OCI-LY1 (cell line): ENCODE measurements around the gene ANTXRL.

ENCODE experiments used
- H2AFZ ChIP-seq: fragments of 200-600 bp; sonication (generic), shearing (Covaris generic); 2 replicates; pipeline ENCODE4 v1.6.0; 2014; ENCODE audit warnings: antibody characterized with exemption, mild to moderate bottlenecking, low read length
- H3F3A ChIP-seq: fragments of 200-600 bp; sonication (generic), shearing (Covaris generic); 2 replicates; pipeline ENCODE4 v1.6.0; 2014; ENCODE audit warnings: mild to moderate bottlenecking, antibody characterized with exemption, low read length, moderate library complexity; ENCODE audit not compliant: insufficient read depth
- H3K27ac ChIP-seq: fragments of 200-600 bp; sonication (generic); 2 replicates; pipeline ENCODE4 v1.5.1; 2014; ENCODE audit warnings: low read length, mixed run types, mild to moderate bottlenecking, low read depth; ENCODE audit not compliant: poor library complexity, severe bottlenecking
- H3K27me3 ChIP-seq: fragments of 200-600 bp; sonication (generic); 2 replicates; pipeline ENCODE4 v1.6.0; 2014; ENCODE audit warnings: antibody characterized with exemption, mild to moderate bottlenecking, low read length, moderate library complexity; ENCODE audit not compliant: insufficient read depth
- H3K36me3 ChIP-seq: fragments of 200-600 bp; sonication (generic); 2 replicates; pipeline ENCODE4 v1.6.1; 2014; ENCODE audit warnings: mild to moderate bottlenecking, antibody characterized with exemption, low read length, moderate library complexity, mixed read lengths; ENCODE audit not compliant: insufficient read depth
- H3K4me1 ChIP-seq: fragments of 200-600 bp; sonication (generic); 2 replicates; pipeline ENCODE4 v1.5.1; 2014; ENCODE audit warnings: mild to moderate bottlenecking, low read length, moderate library complexity; ENCODE audit not compliant: insufficient read depth, severe bottlenecking
- H3K4me2 ChIP-seq: fragments of 200-600 bp; sonication (generic), shearing (Covaris generic); 2 replicates; pipeline ENCODE4 v1.6.1; 2014; ENCODE audit warnings: low read length
- H3K4me3 ChIP-seq: fragments of 200-600 bp; sonication (generic); 2 replicates; pipeline ENCODE4 v1.5.1; 2014; ENCODE audit warnings: low read length, low read depth, mild to moderate bottlenecking, mixed read lengths; ENCODE audit not compliant: poor library complexity, severe bottlenecking
- H3K79me2 ChIP-seq: fragments of 200-600 bp; shearing (Covaris generic); 2 replicates; pipeline ENCODE4 v1.6.1; 2016; ENCODE audit warnings: mixed run types, low read length, mixed read lengths; ENCODE audit not compliant: insufficient read depth
- H3K9ac ChIP-seq: fragments of 200-600 bp; sonication (generic), shearing (Covaris generic); 2 replicates; pipeline ENCODE4 v1.6.1; 2014; ENCODE audit warnings: mild to moderate bottlenecking, low read length, mixed read lengths
- H3K9me2 ChIP-seq: fragments of 200-600 bp; sonication (generic), shearing (Covaris generic); 2 replicates; pipeline ENCODE4 v1.6.1; 2014; ENCODE audit warnings: low read depth, mild to moderate bottlenecking, low read length, mixed read lengths
- H3K9me3 ChIP-seq: fragments of 200-600 bp; shearing (Covaris generic); 2 replicates; pipeline ENCODE4 v1.6.1; 2014; ENCODE audit warnings: low read length, mixed read lengths
- H4K20me1 ChIP-seq: fragments of 200-600 bp; sonication (generic), shearing (Covaris generic); 2 replicates; pipeline ENCODE4 v1.6.0; 2016; ENCODE audit warnings: mild to moderate bottlenecking, low read length; ENCODE audit not compliant: insufficient read depth
- EZH2 ChIP-seq: fragments of 200-600 bp; sonication (generic), shearing (Covaris generic); IDR thresholded peaks from 2 replicates; pipeline ENCODE4 v1.8.0; 2017; ENCODE audit warnings: borderline replicate concordance, mixed run types, mild to moderate bottlenecking, antibody characterized with exemption, low read length, moderate library complexity, mixed read lengths
- TF ChIP-seq, protein P1 (sequence below): fragments of 200-600 bp; sonication (generic), shearing (Covaris generic); IDR thresholded peaks from 2 replicates; pipeline ENCODE4 v1.5.1; 2017; ENCODE audit warnings: mild to moderate bottlenecking, antibody characterized with exemption, low read length, moderate library complexity, mixed read lengths

Gene ANTXRL

DNA sequence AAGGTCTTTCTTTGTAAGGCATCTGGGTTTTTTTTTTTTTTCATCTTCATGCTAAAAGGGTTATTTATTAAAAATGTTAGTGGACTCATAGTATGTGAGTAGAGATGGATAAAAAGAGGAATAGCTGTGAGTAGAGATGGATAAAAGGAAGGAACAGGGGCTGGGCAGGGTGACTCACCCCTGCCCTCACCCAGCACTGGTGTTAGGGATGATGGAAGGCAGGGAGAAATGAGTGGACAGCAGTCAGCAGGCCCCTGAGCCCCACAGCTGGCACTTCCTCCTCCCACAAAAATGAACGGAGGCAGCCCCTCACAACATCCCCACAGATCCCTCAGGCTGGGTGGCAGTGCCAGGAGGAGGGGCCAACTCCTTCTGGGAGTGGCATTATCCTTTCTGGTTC is 39.3 kb downstream of the ANTXRL start:
- Histone ChIP-seq H3K27ac (no peak overlapping the region), H3K4me2 (no peak overlapping the region)
- TF ChIP-seq EZH2 = no peak
- TF ChIP-seq, protein P1, sequence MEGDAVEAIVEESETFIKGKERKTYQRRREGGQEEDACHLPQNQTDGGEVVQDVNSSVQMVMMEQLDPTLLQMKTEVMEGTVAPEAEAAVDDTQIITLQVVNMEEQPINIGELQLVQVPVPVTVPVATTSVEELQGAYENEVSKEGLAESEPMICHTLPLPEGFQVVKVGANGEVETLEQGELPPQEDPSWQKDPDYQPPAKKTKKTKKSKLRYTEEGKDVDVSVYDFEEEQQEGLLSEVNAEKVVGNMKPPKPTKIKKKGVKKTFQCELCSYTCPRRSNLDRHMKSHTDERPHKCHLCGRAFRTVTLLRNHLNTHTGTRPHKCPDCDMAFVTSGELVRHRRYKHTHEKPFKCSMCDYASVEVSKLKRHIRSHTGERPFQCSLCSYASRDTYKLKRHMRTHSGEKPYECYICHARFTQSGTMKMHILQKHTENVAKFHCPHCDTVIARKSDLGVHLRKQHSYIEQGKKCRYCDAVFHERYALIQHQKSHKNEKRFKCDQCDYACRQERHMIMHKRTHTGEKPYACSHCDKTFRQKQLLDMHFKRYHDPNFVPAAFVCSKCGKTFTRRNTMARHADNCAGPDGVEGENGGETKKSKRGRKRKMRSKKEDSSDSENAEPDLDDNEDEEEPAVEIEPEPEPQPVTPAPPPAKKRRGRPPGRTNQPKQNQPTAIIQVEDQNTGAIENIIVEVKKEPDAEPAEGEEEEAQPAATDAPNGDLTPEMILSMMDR = no peak

DNA sequence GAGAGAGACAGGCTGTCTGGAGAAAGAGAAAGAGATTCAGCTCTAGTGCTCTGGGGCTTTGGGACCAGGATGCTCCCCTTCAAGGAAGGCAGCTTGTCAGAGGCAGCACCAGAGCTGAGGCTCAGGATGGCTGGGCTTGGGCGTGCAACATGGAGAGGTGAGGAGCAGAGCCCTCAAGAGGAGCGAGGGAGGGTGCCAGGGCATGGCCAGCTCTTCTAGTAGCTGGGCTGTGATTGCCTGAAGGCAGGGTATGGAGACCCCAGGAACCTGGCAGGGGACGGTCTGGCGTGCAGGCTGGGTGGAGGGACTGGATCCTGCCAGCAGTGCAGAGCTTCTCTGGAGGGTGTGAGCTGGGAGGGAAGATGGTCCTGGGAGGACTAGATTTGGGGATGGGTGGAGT is 40.2 kb downstream of the ANTXRL start:
- Histone ChIP-seq H3K36me3 (no peaks in the 10 kb centered on the region), H3K9ac (no peak overlapping the region), H3K27ac (no peak overlapping the region), H3K4me2 (no peak overlapping the region), H3K4me3 (no peak overlapping the region), H3K9me2 (no peaks in the 10 kb centered on the region), H2AFZ (no peak overlapping the region), H3K9me3 (no peaks in the 10 kb centered on the region), H3K27me3 (no peaks in the 10 kb centered on the region), H3F3A (no peaks in the 10 kb centered on the region), H3K4me1 (no peaks in the 10 kb centered on the region), H4K20me1 (no peaks in the 10 kb centered on the region), H3K79me2 (no peaks in the 10 kb centered on the region)
- TF ChIP-seq, protein P1 = no peak
- TF ChIP-seq EZH2 = no peak

More for the DNA sequence above, 39.3 kb downstream of the ANTXRL start:
- H3K27me3 ChIP-seq = no peaks in the 10 kb centered on the region
- H3K4me3 ChIP-seq = no peak overlapping the region
- H3K9me3 ChIP-seq = no peaks in the 10 kb centered on the region
- no peaks in the 10 kb centered on the region for H3F3A ChIP-seq
- no peak overlapping the region for H3K9ac ChIP-seq
- no peaks in the 10 kb centered on the region for H4K20me1 ChIP-seq
- H3K36me3 ChIP-seq = no peaks in the 10 kb centered on the region
- H3K79me2 ChIP-seq = no peaks in the 10 kb centered on the region
- no peaks in the 10 kb centered on the region for H3K4me1 ChIP-seq
- H3K9me2 ChIP-seq = no peaks in the 10 kb centered on the region
- H2AFZ ChIP-seq = no peak overlapping the region

DNA sequence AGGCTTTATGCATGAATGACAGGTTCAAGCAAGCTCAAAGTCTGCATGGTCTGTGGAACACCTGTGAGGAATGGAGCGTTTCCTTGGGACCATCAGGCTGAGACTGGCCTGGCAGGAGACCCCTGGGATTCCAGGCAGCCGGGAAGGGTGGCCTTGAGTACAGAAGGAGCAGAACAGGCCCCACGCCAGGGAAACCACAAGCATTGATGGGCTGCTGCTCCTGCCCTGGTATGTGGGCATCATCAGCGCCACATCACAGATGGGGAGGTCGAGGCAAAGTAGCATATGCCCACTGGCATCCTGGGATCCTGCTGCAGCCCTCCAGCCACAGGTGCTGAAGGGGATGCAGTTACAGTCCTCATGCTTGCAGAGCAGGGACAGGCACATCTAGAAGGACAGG is 40.9 kb downstream of the ANTXRL start:
- H3K9me3 ChIP-seq = no peaks in the 10 kb centered on the region
- no peaks in the 10 kb centered on the region for H3F3A ChIP-seq
- H4K20me1 ChIP-seq = no peaks in the 10 kb centered on the region
- H3K4me3 ChIP-seq = no peak overlapping the region
- H2AFZ ChIP-seq = no peak overlapping the region
- H3K9ac ChIP-seq = no peak overlapping the region
- H3K79me2 ChIP-seq = no peaks in the 10 kb centered on the region
- H3K27ac ChIP-seq = no peak overlapping the region
- H3K9me2 ChIP-seq = no peaks in the 10 kb centered on the region
- TF ChIP-seq, protein P1 = no peak
- TF ChIP-seq EZH2 = no peak
- H3K4me2 ChIP-seq = no peak overlapping the region
- no peaks in the 10 kb centered on the region for H3K36me3 ChIP-seq
- no peaks in the 10 kb centered on the region for H3K4me1 ChIP-seq
- no peaks in the 10 kb centered on the region for H3K27me3 ChIP-seq
